Small intestine (tissue), 7 donors: ENCODE measurements around the gene DTNBP1. TPM values are rescaled to one million over a fixed set of nuclear protein-coding genes. Genes with fewer than 3 reads are reported as not detected.

Experiments
- DNase-seq, 2 donors: peaks; one replicate each; pipeline versions ENCODE4 v3.0.0 to v3.0.0-alpha.2; 2013
- FAIRE-seq: peaks from 2 replicates; lab custom pipeline; 2012; peaks lifted over from hg19 to GRCh38; lab: Jason Lieb, UNC
- H3K27ac ChIP-seq, 3 donors: one replicate each; pipeline ENCODE4 v1.5.1; 2013; ENCODE audit warnings: low read length in 2 of 3, mild to moderate bottlenecking in 2 of 3, control low read depth in 1 of 3, inconsistent platforms in 1 of 3, low read depth in 1 of 3, moderate library complexity in 1 of 3
- H3K27me3 ChIP-seq, 3 donors: one replicate each; pipeline ENCODE4 v1.6.1; 2013; ENCODE audit warnings: low read length in 3 of 3, inconsistent platforms in 1 of 3; ENCODE audit not compliant: control insufficient read depth in 3 of 3, insufficient read depth in 3 of 3
- H3K36me3 ChIP-seq, 3 donors: one replicate each; pipeline ENCODE4 v1.6.1; 2013; ENCODE audit warnings: low read length in 3 of 3, inconsistent platforms in 1 of 3, low read depth in 1 of 3, mild to moderate bottlenecking in 1 of 3, moderate library complexity in 1 of 3; ENCODE audit not compliant: control insufficient read depth in 3 of 3, insufficient read depth in 2 of 3
- H3K4me1 ChIP-seq, 3 donors: one replicate each; pipeline ENCODE4 v1.6.1; 2013; ENCODE audit warnings: low read length in 2 of 3, inconsistent platforms in 1 of 3, low read depth in 1 of 3, mild to moderate bottlenecking in 1 of 3, moderate library complexity in 1 of 3; ENCODE audit not compliant: control insufficient read depth in 3 of 3, insufficient read depth in 2 of 3
- H3K4me3 ChIP-seq, 3 donors: one replicate each; pipeline ENCODE4 v1.5.1; 2013; ENCODE audit warnings: low read length in 3 of 3, control low read depth in 1 of 3, inconsistent platforms in 1 of 3, low read depth in 1 of 3, mild to moderate bottlenecking in 1 of 3, moderate library complexity in 1 of 3
- H3K9me3 ChIP-seq, 2 donors: one replicate each; pipeline ENCODE4 v1.6.1; 2013; ENCODE audit warnings: low read depth in 1 of 2, low read length in 1 of 2; ENCODE audit not compliant: control insufficient read depth in 2 of 2, insufficient read depth in 1 of 2
- WGBS, 3 donors: extraction: QIAGEN DNeasy Blood & Tissue Kit; methylation state at CpG; one replicate each; pipeline ENCODE4 v1.1.7; 2013; 5-methylcytosine and 5-hydroxymethylcytosine counted together
- polyA plus RNA-seq, 4 donors: library from polyadenylated mRNA; stranded (reverse) in 3 of 4; unstranded in 1 of 4; fragments of 200-250 nt in 3 of 4; fragments of 120-200 nt in 1 of 4; gene quantifications; one replicate each; pipeline versions ENCODE4 v1.2.1 to v1.2.3, GENCODE V29; 2013
- donor health status: healthy with polysubstance abuse.
- donor health status: control.
- donor health status: control.
- donor health status: Bipolar disorder and iron deficiency.
- donor health status: healthy.

Gene DTNBP1
- polyA plus RNA-seq, 4 donors, result 12.7 to 22.0 (median 18.7) TPM

GRCh38 chr6:15485936-15486335 lies 176.9 kb downstream of the DTNBP1 start:
- no peak for FAIRE-seq
- H3K4me1 ChIP-seq, result peaks cover 8 to 11% (median 10%) of the 10 kb centered on the region in 3 donors
- no peaks in the 10 kb centered on the region for H3K27me3 ChIP-seq
- H3K36me3 ChIP-seq, result peaks cover 5 to 23% (median 6%) of the 10 kb centered on the region in 3 donors
- H3K4me3 ChIP-seq, result no peak overlapping the region
- H3K27ac ChIP-seq, result no peak overlapping the region
- H3K9me3 ChIP-seq, result no peaks in the 10 kb centered on the region
- WGBS, 3 donors, result 71 to 83% (median 78%) methylated on average over 2 of the region's 2 CpGs
- DNase-seq, result no peak

- H3K27me3 ChIP-seq, result no peaks in the 10 kb centered on the region
- peaks cover 5 to 23% (median 6%) of the 10 kb centered on the region in 3 donors for H3K36me3 ChIP-seq
- 95 to 98% (median 96%) methylated on average over 4 of the region's 4 CpGs for WGBS, 3 donors
- no peak overlapping the region for H3K27ac ChIP-seq
- FAIRE-seq (no peak), DNase-seq (no peak)
- no peaks in the 10 kb centered on the region for H3K9me3 ChIP-seq
- H3K4me1 ChIP-seq, result peaks cover 3 to 8% (median 5%) of the 10 kb centered on the region in 3 donors
- H3K4me3 ChIP-seq, result no peak overlapping the region
Measured at GRCh38 chr6:15484821-15485220, 178.0 kb downstream of the DTNBP1 start.

GRCh38 chr6:15484140-15484539 lies 178.7 kb downstream of the DTNBP1 start:
- no peak overlapping the region for H3K4me3 ChIP-seq
- peaks cover 5 to 17% (median 6%) of the 10 kb centered on the region in 3 donors for H3K36me3 ChIP-seq
- no peak overlapping the region for H3K27ac ChIP-seq
- FAIRE-seq, result no peak
- WGBS, 3 donors, result 45 to 80% (median 68%) methylated on average over 3 of the region's 3 CpGs
- DNase-seq, result peak in 1 of 2 donors; percentile 26
- no peaks in the 10 kb centered on the region for H3K27me3 ChIP-seq
- H3K9me3 ChIP-seq, result no peaks in the 10 kb centered on the region
- peaks cover 0 to 5% (median 0%) of the 10 kb centered on the region in 3 donors for H3K4me1 ChIP-seq

GRCh38 chr6:15483060-15483459 lies 179.8 kb downstream of the DTNBP1 start:
- Histone ChIP-seq H3K36me3 (peaks cover under 1 to 9% (median 3%) of the 10 kb centered on the region in 3 donors), H3K9me3 (no peaks in the 10 kb centered on the region), H3K27ac (no peak overlapping the region), H3K4me3 (no peak overlapping the region), H3K27me3 (no peaks in the 10 kb centered on the region), H3K4me1 (peaks cover 0 to 5% (median 0%) of the 10 kb centered on the region in 3 donors)
- no peak for DNase-seq
- no peak for FAIRE-seq
- WGBS, 3 donors, result 91 to 100% (median 96%) methylated on average over 1 of the region's 1 CpG

GRCh38 chr6:15481390-15482291 lies 181.2 kb downstream of the DTNBP1 start:
- no peaks in the 10 kb centered on the region for H3K9me3 ChIP-seq
- no peak overlapping the region for H3K4me3 ChIP-seq
- WGBS, 3 donors, result 65 to 79% (median 72%) methylated on average over 10 of the region's 10 CpGs
- H3K4me1 ChIP-seq, result peaks cover 0 to 5% (median 0%) of the 10 kb centered on the region in 3 donors
- FAIRE-seq (no peak), DNase-seq (peak in 1 of 2 donors; percentile 25)
- no peaks in the 10 kb centered on the region for H3K36me3 ChIP-seq
- no peak overlapping the region for H3K27ac ChIP-seq
- H3K27me3 ChIP-seq, result no peaks in the 10 kb centered on the region

- H3K4me3 ChIP-seq, result no peak overlapping the region
- peaks cover 0 to 5% (median 0%) of the 10 kb centered on the region in 3 donors for H3K4me1 ChIP-seq
- no peak overlapping the region for H3K27ac ChIP-seq
- FAIRE-seq (no peak), DNase-seq (no peak)
- H3K36me3 ChIP-seq, result peaks cover 0 to 3% (median 0%) of the 10 kb centered on the region in 3 donors
- 80 to 92% (median 81%) methylated on average over 7 of the region's 7 CpGs for WGBS, 3 donors
- H3K9me3 ChIP-seq, result no peaks in the 10 kb centered on the region
- no peaks in the 10 kb centered on the region for H3K27me3 ChIP-seq
Measured at GRCh38 chr6:15480525-15480924, 182.3 kb downstream of the DTNBP1 start.

- WGBS, 3 donors, result 73 to 86% (median 78%) methylated on average over 5 of the region's 5 CpGs
- no peaks in the 10 kb centered on the region for H3K27me3 ChIP-seq
- H3K4me3 ChIP-seq, result no peak overlapping the region
- FAIRE-seq (no peak), DNase-seq (no peak)
- H3K27ac ChIP-seq, result no peak overlapping the region
- H3K9me3 ChIP-seq, result no peaks in the 10 kb centered on the region
- H3K36me3 ChIP-seq, result peaks cover 0 to 7% (median 0%) of the 10 kb centered on the region in 3 donors
- H3K4me1 ChIP-seq, result peaks cover 0 to 5% (median 0%) of the 10 kb centered on the region in 3 donors
Measured at GRCh38 chr6:15479761-15480160, 183.1 kb downstream of the DTNBP1 start.

- Histone ChIP-seq H3K4me3 (no peak overlapping the region), H3K9me3 (no peaks in the 10 kb centered on the region), H3K4me1 (no peaks in the 10 kb centered on the region), H3K27ac (no peak overlapping the region), H3K27me3 (no peaks in the 10 kb centered on the region), H3K36me3 (peaks cover 0 to 10% (median 0%) of the 10 kb centered on the region in 3 donors)
- DNase-seq (no peak), FAIRE-seq (no peak)
- WGBS, 3 donors, result 53 to 76% (median 58%) methylated on average over 5 of the region's 5 CpGs
Measured at GRCh38 chr6:15477746-15478145, 185.1 kb downstream of the DTNBP1 start.
